ENCODE results near the gene VWA5B2. TPM values are rescaled to one million over a fixed set of nuclear protein-coding genes. Genes with fewer than 3 reads are reported as not detected.

VWA5B2 gene
- total RNA-seq, result 1 to 10 TPM in 1 of 4 donors, under 1 TPM in 2, not detected in 1; 0.21 to 1.8 (median 0.22) TPM

GRCh38 chr3:184229394-184230080, at the start of gene VWA5B2:
VWA5B2 (plus strand) TSS chr3:184229585; CDS start chr3:184230529, 944 bp downstream.
- no peak for TF ChIP-seq POLR2A (IDR thresholded peaks at IDR 0.05)
- TF ChIP-seq, protein P1, sequence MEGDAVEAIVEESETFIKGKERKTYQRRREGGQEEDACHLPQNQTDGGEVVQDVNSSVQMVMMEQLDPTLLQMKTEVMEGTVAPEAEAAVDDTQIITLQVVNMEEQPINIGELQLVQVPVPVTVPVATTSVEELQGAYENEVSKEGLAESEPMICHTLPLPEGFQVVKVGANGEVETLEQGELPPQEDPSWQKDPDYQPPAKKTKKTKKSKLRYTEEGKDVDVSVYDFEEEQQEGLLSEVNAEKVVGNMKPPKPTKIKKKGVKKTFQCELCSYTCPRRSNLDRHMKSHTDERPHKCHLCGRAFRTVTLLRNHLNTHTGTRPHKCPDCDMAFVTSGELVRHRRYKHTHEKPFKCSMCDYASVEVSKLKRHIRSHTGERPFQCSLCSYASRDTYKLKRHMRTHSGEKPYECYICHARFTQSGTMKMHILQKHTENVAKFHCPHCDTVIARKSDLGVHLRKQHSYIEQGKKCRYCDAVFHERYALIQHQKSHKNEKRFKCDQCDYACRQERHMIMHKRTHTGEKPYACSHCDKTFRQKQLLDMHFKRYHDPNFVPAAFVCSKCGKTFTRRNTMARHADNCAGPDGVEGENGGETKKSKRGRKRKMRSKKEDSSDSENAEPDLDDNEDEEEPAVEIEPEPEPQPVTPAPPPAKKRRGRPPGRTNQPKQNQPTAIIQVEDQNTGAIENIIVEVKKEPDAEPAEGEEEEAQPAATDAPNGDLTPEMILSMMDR (IDR thresholded peaks at IDR 0.05), result peak in 3 of 5 experiments; percentile 17 to 40 (median 40)
- peak within 1 kb of the TSS; percentile 30 to 55 (median 46) for H3K4me3 ChIP-seq
- no peak within 1 kb of the TSS for H3K27ac ChIP-seq
- WGBS, 2 donors, result 1 to 2% methylated on average over 22 to 43 of the region's 66 CpGs
- H3K27me3 ChIP-seq, result peaks cover 0 to 85% of the 10 kb centered on the region in 2 donors
- no peaks in the 10 kb centered on the region for H3K9me3 ChIP-seq
- H3K36me3 ChIP-seq, result no peaks in the 10 kb centered on the region
- DNase-seq (ENCODE audit: low spot score in 2 of 2), result no peak
- H3K4me1 ChIP-seq, result peaks cover 0 to 26% (median 12%) of the 10 kb centered on the region in 4 donors

- TF ChIP-seq, protein P1 (IDR thresholded peaks at IDR 0.05), result no peak
- TF ChIP-seq EP300 (IDR thresholded peaks at IDR 0.05) (no peak), POLR2A (IDR thresholded peaks at IDR 0.05) (no peak)
- H3K27ac ChIP-seq, result no peak overlapping the region
- H3K9me3 ChIP-seq, result no peaks in the 10 kb centered on the region
- 87 to 91% methylated on average over 6 of the region's 6 CpGs for WGBS, 2 donors
- peaks cover 4 to 76% (median 34%) of the 10 kb centered on the region in 3 donors for H3K36me3 ChIP-seq
- no peaks in the 10 kb centered on the region for H3K27me3 ChIP-seq
- peaks cover 0 to 46% (median 25%) of the 10 kb centered on the region in 4 donors for H3K4me1 ChIP-seq
- no peak overlapping the region for H3K4me3 ChIP-seq
- no peak for DNase-seq (ENCODE audit: low spot score in 2 of 2)
Observed at GRCh38 chr3:184180165-184180564, 49.2 kb upstream of the VWA5B2 start.

DNA sequence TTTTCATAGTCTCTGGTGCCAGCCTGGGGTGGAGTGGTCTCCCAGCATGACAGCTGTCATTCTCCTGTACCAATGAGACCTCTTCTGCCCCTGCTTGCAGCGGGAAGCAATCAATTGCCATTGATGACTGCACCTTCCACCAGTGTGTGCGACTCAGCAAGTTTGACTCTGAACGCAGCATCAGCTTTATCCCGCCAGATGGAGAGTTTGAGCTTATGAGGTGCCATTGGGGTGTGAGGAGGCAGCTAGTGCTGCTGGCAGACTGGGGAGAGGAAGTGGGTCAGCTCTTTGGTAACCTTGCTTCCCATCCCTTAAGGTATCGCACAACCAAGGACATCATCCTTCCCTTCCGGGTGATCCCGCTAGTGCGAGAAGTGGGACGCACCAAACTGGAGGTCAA, 47.8 kb upstream of the VWA5B2 start:
- H3K27ac ChIP-seq, result no peak overlapping the region
- H3K9me3 ChIP-seq, result no peaks in the 10 kb centered on the region
- 93 to 94% methylated on average over 9 of the region's 9 CpGs for WGBS, 2 donors
- peaks cover 4 to 76% (median 34%) of the 10 kb centered on the region in 3 donors for H3K36me3 ChIP-seq
- peaks cover 0 to 39% (median 17%) of the 10 kb centered on the region in 4 donors for H3K4me1 ChIP-seq
- H3K27me3 ChIP-seq, result no peaks in the 10 kb centered on the region
- no peak overlapping the region for H3K4me3 ChIP-seq
- TF ChIP-seq, protein P1 (IDR thresholded peaks at IDR 0.05), result no peak
- TF ChIP-seq POLR2A (IDR thresholded peaks at IDR 0.05), result no peak
- no peak for DNase-seq (ENCODE audit: low spot score in 2 of 2)

GRCh38 chr3:184183679-184184078, 45.7 kb upstream of the VWA5B2 start:
- Histone ChIP-seq H3K36me3 (peaks cover 4 to 71% (median 28%) of the 10 kb centered on the region in 3 donors), H3K4me1 (peaks cover 6 to 39% (median 15%) of the 10 kb centered on the region in 4 donors), H3K27ac (no peak overlapping the region), H3K9me3 (no peaks in the 10 kb centered on the region), H3K4me3 (no peak overlapping the region), H3K27me3 (no peaks in the 10 kb centered on the region)
- TF ChIP-seq EP300 (IDR thresholded peaks at IDR 0.05), result no peak
- TF ChIP-seq, protein P1 (IDR thresholded peaks at IDR 0.05), result no peak
- WGBS, 2 donors, result 72 to 86% methylated on average over 5 of the region's 5 CpGs
- DNase-seq (ENCODE audit: low spot score in 2 of 2), result no peak

GRCh38 chr3:184184546-184185230, 44.7 kb upstream of the VWA5B2 start:
- Histone ChIP-seq H3K27me3 (no peaks in the 10 kb centered on the region), H3K36me3 (peaks cover 4 to 71% (median 26%) of the 10 kb centered on the region in 3 donors), H3K9me3 (no peaks in the 10 kb centered on the region), H3K27ac (peak overlapping the region in 3 of 4 donors; percentile 78 to 87 (median 84)), H3K4me3 (no peak overlapping the region), H3K4me1 (peaks cover 6 to 43% (median 15%) of the 10 kb centered on the region in 4 donors)
- WGBS, 2 donors, result 91 to 94% methylated on average over 18 of the region's 18 CpGs
- DNase-seq (ENCODE audit: low spot score in 2 of 2), result no peak
- TF ChIP-seq EP300 (IDR thresholded peaks at IDR 0.05) (no peak), POLR2A (IDR thresholded peaks at IDR 0.05) (no peak)
- TF ChIP-seq, protein P1 (IDR thresholded peaks at IDR 0.05), result no peak

Data from tibial nerve (tissue), 4 donors.